WTC11 (cell line): ENCODE results near the gene OR2F2.

Experiments
- AFF4 ChIP-seq: sonication (generic); formaldehyde crosslinking; IDR thresholded peaks from 2 replicates; pipeline ENCODE4 v1.8.1; 2023; ENCODE audit warnings: mild to moderate bottlenecking, missing genetic modification reagents, borderline replicate concordance
- ELF4 ChIP-seq: sonication (generic); formaldehyde crosslinking; IDR thresholded peaks from 2 replicates; pipeline ENCODE4 v1.8.1; 2022; ENCODE audit warnings: low read depth, mild to moderate bottlenecking, moderate library complexity, missing genetic modification reagents
- ESRRA ChIP-seq: sonication (generic); formaldehyde crosslinking; IDR thresholded peaks from 2 replicates; pipeline ENCODE4 v1.8.1; 2022; ENCODE audit warnings: mild to moderate bottlenecking, missing genetic modification reagents, borderline replicate concordance
- FOXJ3 ChIP-seq: sonication (generic); formaldehyde crosslinking; IDR thresholded peaks from 2 replicates; pipeline ENCODE4 v1.9.0; 2021; ENCODE audit warnings: missing genetic modification reagents, mild to moderate bottlenecking, borderline replicate concordance

DNA sequence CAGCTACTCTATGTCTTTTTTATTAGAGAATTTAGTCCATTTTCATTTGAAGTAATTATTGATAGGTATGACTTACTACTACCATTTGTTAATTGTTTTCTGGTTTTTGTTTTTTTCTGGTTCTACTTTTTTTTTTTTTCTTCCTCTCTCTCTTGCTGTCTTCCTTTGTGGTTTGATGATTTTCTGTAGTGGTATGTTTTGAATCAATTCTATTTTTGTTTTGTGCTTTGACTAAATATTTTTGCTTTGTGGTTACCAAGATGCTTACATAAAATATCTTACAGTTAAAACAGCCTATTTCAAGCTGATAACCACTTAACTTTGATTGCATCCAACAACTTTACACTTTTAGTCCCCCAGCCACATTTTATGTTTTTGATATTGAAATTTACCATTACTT, 3.3 kb upstream of the OR2F2 start:
- TF ChIP-seq AFF4 (CRISPR knock-in tag) (no peak), ESRRA (CRISPR knock-in tag) (no peak), ELF4 (no peak), FOXJ3 (CRISPR knock-in tag) (no peak)
